ENCODE measurements around the gene SH2D3A.
"Not testable (repeated sequence)": the region's sequence is repeated elsewhere in the genome, so short reads cannot be mapped to it uniquely, and the experiment has no call there.

Gene SH2D3A

GRCh38 chr19:6719992-6720368 lies 47.3 kb downstream of the SH2D3A start:
- no peak for DNase-seq (ENCODE audit: low read depth)

- DNase-seq (ENCODE audit: low read depth): no peak
Measured at GRCh38 chr19:6719540-6719861, 47.7 kb downstream of the SH2D3A start.

- DNase-seq (ENCODE audit: low read depth): no peak
Measured at GRCh38 chr19:6718741-6719539, 48.3 kb downstream of the SH2D3A start.

GRCh38 chr19:6718111-6718740 lies 49.0 kb downstream of the SH2D3A start:
- DNase-seq (ENCODE audit: low read depth): no peak

GRCh38 chr19:6717441-6717971 lies 49.7 kb downstream of the SH2D3A start:
- DNase-seq (ENCODE audit: low read depth): no peak

GRCh38 chr19:6717036-6717435 lies 50.2 kb downstream of the SH2D3A start:
- DNase-seq (ENCODE audit: low read depth): no peak

GRCh38 chr19:6716610-6716970 lies 50.6 kb downstream of the SH2D3A start:
- DNase-seq (ENCODE audit: low read depth): no peak

GRCh38 chr19:6714749-6715555 lies 52.3 kb downstream of the SH2D3A start:
- DNase-seq (ENCODE audit: low read depth): no peak

- no peak for DNase-seq (ENCODE audit: low read depth)
Measured at GRCh38 chr19:6713773-6714692, 53.2 kb downstream of the SH2D3A start.

GRCh38 chr19:6712692-6713670 lies 54.3 kb downstream of the SH2D3A start:
- DNase-seq (ENCODE audit: low read depth): no peak

- no peak for DNase-seq (ENCODE audit: low read depth)
Measured at GRCh38 chr19:6712231-6712630, 55.0 kb downstream of the SH2D3A start.

- DNase-seq (ENCODE audit: low read depth): no peak
Measured at GRCh38 chr19:6711605-6712004, 55.6 kb downstream of the SH2D3A start.

GRCh38 chr19:6711078-6711361 lies 56.2 kb downstream of the SH2D3A start:
- DNase-seq (ENCODE audit: low read depth): no peak

- DNase-seq (ENCODE audit: low read depth): no peak
Measured at GRCh38 chr19:6710273-6711077, 56.8 kb downstream of the SH2D3A start.

- no peak for DNase-seq (ENCODE audit: low read depth)
Measured at GRCh38 chr19:6709549-6709948, 57.7 kb downstream of the SH2D3A start.

GRCh38 chr19:6708913-6709312 lies 58.3 kb downstream of the SH2D3A start:
- not testable (repeated sequence) for DNase-seq (ENCODE audit: low read depth)

GRCh38 chr19:6708346-6708745 lies 58.9 kb downstream of the SH2D3A start:
- no peak for DNase-seq (ENCODE audit: low read depth)

- DNase-seq (ENCODE audit: low read depth): no peak
Measured at GRCh38 chr19:6707658-6708018, 59.6 kb downstream of the SH2D3A start.

GRCh38 chr19:6707011-6707657 lies 60.1 kb downstream of the SH2D3A start:
- no peak for DNase-seq (ENCODE audit: low read depth)

- DNase-seq (ENCODE audit: low read depth): no peak
Measured at GRCh38 chr19:6706633-6706958, 60.6 kb downstream of the SH2D3A start.

All from stimulated activated CD8-positive, alpha-beta memory T cell treated with anti-CD3 and anti-CD28 coated beads, Interleukin-12 subunit alpha, Interleukin-12 subunit beta, amount 100 ng/mL, for 4 hours (primary cell).